GM18951 (cell line): ENCODE results near the gene CMKLR1.

Source experiments
- POLR2A ChIP-seq: IDR thresholded peaks from 4 replicates; pipeline ENCODE4 v1.6.1; 2011; ENCODE audit warnings: mild to moderate bottlenecking; ENCODE audit not compliant: insufficient read length, insufficient read depth; ENCODE audit errors: extremely low read depth
- in situ Hi-C: fragments of 300-500 bp; cut with MboI; formaldehyde crosslinking; loops from one replicate; pipeline ENCODE4 v1.12.0; 2022; ENCODE audit warnings: low sequenced_read_pairs, mixed read lengths, inconsistent platforms; ENCODE audit not compliant: unreplicated experiment

CMKLR1 gene

DNA sequence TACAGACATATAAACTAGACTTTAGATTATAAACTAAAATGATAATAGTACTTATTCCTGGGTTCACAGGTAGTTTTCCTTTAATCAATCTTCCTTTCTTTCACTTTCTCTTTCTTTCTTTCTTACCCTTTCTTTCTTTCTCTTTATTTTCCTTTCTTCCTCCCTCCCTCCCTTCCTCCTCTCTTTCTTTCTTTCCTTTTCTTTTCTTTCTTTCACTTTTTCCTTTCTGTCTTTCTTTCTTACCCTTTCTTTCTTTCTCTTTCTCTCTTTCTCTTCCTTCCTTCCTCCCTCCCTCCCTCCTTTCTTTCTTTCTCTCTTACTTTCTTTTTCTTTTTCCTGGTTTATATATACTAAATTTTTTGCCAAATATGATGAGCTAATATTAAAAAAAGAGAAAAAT lies 61.5 kb downstream of the CMKLR1 start:
- in situ Hi-C loops = no loop called here
- no peak for TF ChIP-seq POLR2A

- no peak for TF ChIP-seq POLR2A
- in situ Hi-C loops = no loop called here
These were observed 65.9 kb downstream of the CMKLR1 start for GRCh38 chr12:108273217-108273616.

- TF ChIP-seq POLR2A = no peak
- in situ Hi-C loops = no loop called here
These were observed 66.9 kb downstream of the CMKLR1 start for GRCh38 chr12:108271951-108272872.

GRCh38 chr12:108270849-108271143 lies 68.3 kb downstream of the CMKLR1 start:
- TF ChIP-seq POLR2A = no peak
- in situ Hi-C loops = no loop called here

DNA sequence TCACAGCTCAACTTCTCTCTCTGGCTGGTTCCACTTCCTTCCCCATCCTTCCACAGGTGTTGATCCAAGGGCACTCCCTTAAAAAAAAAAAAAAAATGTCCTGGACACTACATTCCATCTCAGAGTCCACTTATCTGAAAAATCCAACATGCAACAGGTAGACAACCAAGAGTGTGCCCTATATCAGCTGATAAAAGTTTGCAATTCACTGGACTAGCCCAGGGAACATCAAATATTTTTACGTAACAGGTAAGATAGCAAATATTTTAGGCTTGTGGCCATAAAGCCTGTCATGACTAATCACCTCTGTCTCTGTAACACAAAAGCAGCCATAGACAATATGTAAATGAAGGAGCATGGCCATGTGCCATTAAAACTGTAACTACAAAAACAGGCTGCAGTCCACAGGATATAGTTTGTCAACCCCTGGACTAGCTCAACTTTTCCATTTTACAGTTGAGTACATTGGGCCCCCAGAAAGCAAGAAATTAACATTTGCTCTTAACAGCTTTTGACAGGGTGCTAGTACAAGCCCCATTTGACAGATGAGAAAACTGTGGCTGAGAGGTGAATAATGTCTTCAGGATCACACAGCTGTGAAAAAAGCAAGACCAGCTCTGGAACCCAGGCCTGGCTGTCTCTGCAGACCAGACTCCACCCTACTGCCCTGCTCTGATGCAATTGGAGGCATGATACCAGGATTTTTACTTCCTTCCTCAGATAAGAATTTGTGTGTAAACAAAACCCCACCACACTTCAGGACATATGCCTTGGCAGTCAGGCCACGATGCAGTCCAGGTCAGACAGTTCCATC lies 68.9 kb downstream of the CMKLR1 start:
- no peak for TF ChIP-seq POLR2A
- in situ Hi-C loops = no loop called here

GRCh38 chr12:108269224-108269623 lies 69.9 kb downstream of the CMKLR1 start:
- in situ Hi-C loops = no loop called here
- TF ChIP-seq POLR2A = no peak

DNA sequence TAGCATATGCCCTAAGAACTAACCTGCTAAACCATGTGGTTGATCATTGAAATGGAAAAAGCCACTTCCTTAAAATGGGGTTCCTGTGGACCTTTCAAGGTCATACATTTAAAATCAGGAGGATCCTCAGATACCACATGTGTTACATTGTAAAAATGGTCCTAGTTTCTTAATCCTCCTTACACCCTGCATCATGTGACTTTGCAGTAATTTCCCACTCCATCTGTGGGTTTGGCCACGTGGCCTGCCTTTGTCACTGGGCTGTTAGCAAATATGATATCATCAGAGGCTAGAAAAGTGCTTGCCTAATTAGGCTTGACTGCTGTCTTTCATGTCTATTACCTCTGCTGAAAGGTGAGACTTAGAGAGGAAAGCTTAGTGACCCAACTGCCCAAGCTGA lies 70.7 kb downstream of the CMKLR1 start:
- in situ Hi-C loops = no loop called here
- TF ChIP-seq POLR2A = no peak

DNA sequence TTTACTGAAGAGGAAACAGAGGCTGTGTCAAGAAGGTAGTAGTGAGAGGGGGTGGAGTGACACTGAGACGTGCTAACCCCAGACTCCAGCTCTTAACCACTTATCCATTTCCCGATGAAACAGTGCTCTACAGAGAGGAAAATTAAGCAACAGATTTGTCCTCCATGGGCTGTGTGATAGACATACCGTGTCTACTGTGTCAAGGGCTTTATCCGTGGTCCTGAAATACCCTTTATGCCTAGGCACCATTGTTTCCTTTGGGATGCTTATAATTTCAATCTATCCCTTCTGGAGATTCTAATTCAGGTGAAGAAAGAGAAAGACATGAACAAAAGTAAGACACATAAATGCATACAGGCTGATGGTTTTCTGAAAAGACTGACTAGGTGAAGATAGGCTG lies 71.7 kb downstream of the CMKLR1 start:
- no peak for TF ChIP-seq POLR2A
- in situ Hi-C loops = no loop called here

GRCh38 chr12:108266131-108266530 lies 73.0 kb downstream of the CMKLR1 start:
- in situ Hi-C loops = no loop called here
- no peak for TF ChIP-seq POLR2A

GRCh38 chr12:108265505-108265904 lies 73.6 kb downstream of the CMKLR1 start:
- in situ Hi-C loops = no loop called here
- TF ChIP-seq POLR2A = no peak

GRCh38 chr12:108260969-108261368 lies 78.1 kb downstream of the CMKLR1 start:
- in situ Hi-C loops = no loop called here
- TF ChIP-seq POLR2A = no peak

- in situ Hi-C loops = no loop called here
- TF ChIP-seq POLR2A = no peak
These were observed 79.1 kb downstream of the CMKLR1 start for GRCh38 chr12:108260039-108260438.

DNA sequence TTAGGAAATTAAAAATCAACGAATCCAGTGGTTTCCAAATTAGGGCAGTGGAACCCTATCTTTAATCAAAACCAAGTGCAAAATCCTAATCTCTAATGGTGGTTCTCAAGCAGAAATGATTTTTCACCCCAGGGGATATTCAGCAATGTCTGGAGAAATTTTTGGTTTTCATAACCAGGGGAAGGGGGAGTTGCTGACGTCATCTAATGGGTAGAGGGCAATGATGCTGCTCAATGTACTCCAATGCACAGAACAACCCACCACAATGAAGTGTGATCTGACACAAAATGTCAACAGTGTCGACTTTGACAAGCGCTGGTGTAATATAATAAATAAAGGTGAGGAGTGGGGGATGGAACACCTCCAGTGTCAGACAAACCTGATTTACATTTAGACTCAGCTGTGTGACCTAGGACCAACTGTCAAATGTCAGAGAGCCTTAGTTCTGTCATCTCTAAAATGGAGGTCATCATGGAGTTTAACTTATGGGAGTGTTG lies 81.5 kb downstream of the CMKLR1 start:
- TF ChIP-seq POLR2A = no peak
- in situ Hi-C loops = no loop called here

GRCh38 chr12:108257004-108257403 lies 82.1 kb downstream of the CMKLR1 start:
- TF ChIP-seq POLR2A = no peak

GRCh38 chr12:108255252-108255602 lies 83.9 kb downstream of the CMKLR1 start:
- in situ Hi-C loops = no loop called here
- TF ChIP-seq POLR2A = no peak

More at GRCh38 chr12:108257004-108257403, 82.1 kb downstream of the CMKLR1 start:
- in situ Hi-C loops = no loop called here
